K562 (cell line): ENCODE measurements around the gene PMP22. TPM values are rescaled to one million over a fixed set of nuclear protein-coding genes. Genes with fewer than 3 reads are reported as not detected.

Source experiments
- HEY1 ChIP-seq: fragments of 250-450 bp; sonication (Bioruptor Pico); IDR thresholded peaks from 2 replicates; pipeline ENCODE4 v1.5.0; 2020; ENCODE audit warnings: mild to moderate bottlenecking, moderate library complexity, borderline replicate concordance
- KAT2B ChIP-seq: IDR thresholded peaks from one replicate; pipeline ENCODE4 v1.6.1; 2012; ENCODE audit warnings: low read depth, mild to moderate bottlenecking, control low read depth, inconsistent platforms, low read length, moderate library complexity
- MYBL2 ChIP-seq, 2 experiments: fragments of 450-650 bp in 1 of 2; sonication (generic) in 1 of 2; formaldehyde crosslinking in 1 of 2; IDR thresholded peaks; 2 replicates each; pipeline versions ENCODE4 v1.6.1 to v1.8.1; 2017 to 2022; ENCODE audit warnings: borderline replicate concordance in 1 of 2, inconsistent platforms in 1 of 2, low read depth in 1 of 2, mild to moderate bottlenecking in 1 of 2, missing genetic modification reagents in 1 of 2, moderate library complexity in 1 of 2
- NR4A1 ChIP-seq, 2 experiments: fragments of 250-450 bp in 1 of 2; fragments of 450-650 bp in 1 of 2; sonication (Bioruptor Pico) in 1 of 2; IDR thresholded peaks; 2 replicates each; pipeline versions ENCODE4 v1.4.0 to v1.6.1; 2016 to 2020; ENCODE audit warnings: mild to moderate bottlenecking in 2 of 2, missing compliant biosample characterization in 1 of 2, missing genetic modification characterization in 1 of 2, moderate library complexity in 1 of 2
- RBFOX2 ChIP-seq: fragments of 200-400 bp; formaldehyde crosslinking; IDR thresholded peaks from 2 replicates; pipeline ENCODE4 v1.6.1; 2017; ENCODE audit warnings: low read depth, mild to moderate bottlenecking, low read length, moderate library complexity
- SMAD1 ChIP-seq: fragments of 150-350 bp; IDR thresholded peaks from 2 replicates; pipeline ENCODE4 v1.6.1; 2014; ENCODE audit warnings: low read length, low read depth; ENCODE audit not compliant: partially characterized antibody
- SMAD4 ChIP-seq: fragments of 250-450 bp; sonication (Bioruptor Pico); conservative IDR thresholded peaks from 2 replicates; pipeline ENCODE4 v1.8.0; 2021; ENCODE audit warnings: inconsistent platforms, mild to moderate bottlenecking, moderate library complexity
- ZNF263 ChIP-seq: sonication (generic); formaldehyde crosslinking; IDR thresholded peaks from 2 replicates; pipeline ENCODE4 v1.8.0; 2022; ENCODE audit warnings: mild to moderate bottlenecking, missing genetic modification reagents, borderline replicate concordance
- polyA plus RNA-seq, 8 experiments: library from polyadenylated mRNA; depleted of rRNA in 4 of 8; stranded (reverse) in 5 of 8; unstranded in 3 of 8; fragments of >200 nt; fragmentation: Nextera tagmentation in 2 of 8; fragmentation: Illumina TruSeq in 1 of 8; extraction: Ambion mirVana in 2 of 8; extraction: Trizol in 1 of 8; gene quantifications; 2 replicates each; pipeline versions ENCODE4 v1.2.1 to v1.2.3, GENCODE V29; 2011 to 2014; ENCODE audit warnings: inconsistent platforms in 1 of 8, missing spikeins in 1 of 8
- total RNA-seq, 7 experiments: library from RNA; depleted of rRNA in 6 of 7; stranded (reverse); fragments of >200 nt in 6 of 7; fragmentation: Illumina TruSeq in 2 of 7; extraction: Trizol in 2 of 7; gene quantifications; 2 replicates each; pipeline versions ENCODE4 v1.2.1 to v1.2.3, GENCODE V29; 2011 to 2021; ENCODE audit warnings: low replicate concordance in 1 of 7
- TF ChIP-seq, protein P1 (sequence below): fragments of 450-650 bp; IDR thresholded peaks from 2 replicates; pipeline ENCODE4 v1.7.0; 2016; ENCODE audit warnings: borderline replicate concordance
- TF ChIP-seq, protein P2 (sequence below): sonication (generic); formaldehyde crosslinking; IDR thresholded peaks from 2 replicates; pipeline ENCODE4 v1.8.1; 2023; ENCODE audit warnings: mild to moderate bottlenecking, missing genetic modification reagents
- TF ChIP-seq, protein P3 (sequence below): fragments of 450-650 bp; formaldehyde crosslinking; conservative IDR thresholded peaks from 2 replicates; pipeline ENCODE4 v1.4.0; 2022; ENCODE audit warnings: mild to moderate bottlenecking, missing genetic modification characterization
- TF ChIP-seq, protein P4 (sequence below): fragments of 450-650 bp; formaldehyde crosslinking; IDR thresholded peaks from 2 replicates; pipeline ENCODE4 v1.4.0; 2022; ENCODE audit warnings: missing genetic modification characterization
- TF ChIP-seq, protein P5 (sequence below): fragments of 450-650 bp; IDR thresholded peaks from 2 replicates; pipeline ENCODE4 v1.6.1; 2018; ENCODE audit warnings: mild to moderate bottlenecking, low read depth; ENCODE audit not compliant: partially characterized antibody
- TF ChIP-seq, protein P6 (sequence below): fragments of 250-450 bp; sonication (Bioruptor Pico); IDR thresholded peaks from 2 replicates; pipeline ENCODE4 v1.5.0; 2021

The PMP22 gene
- total and polyA plus RNA-seq, 9 of the 15 experiments (the other 6 are each of a cell fraction or from before 2014, with no cell fraction given), result 12.6 to 62.3 (median 25.8) TPM

DNA sequence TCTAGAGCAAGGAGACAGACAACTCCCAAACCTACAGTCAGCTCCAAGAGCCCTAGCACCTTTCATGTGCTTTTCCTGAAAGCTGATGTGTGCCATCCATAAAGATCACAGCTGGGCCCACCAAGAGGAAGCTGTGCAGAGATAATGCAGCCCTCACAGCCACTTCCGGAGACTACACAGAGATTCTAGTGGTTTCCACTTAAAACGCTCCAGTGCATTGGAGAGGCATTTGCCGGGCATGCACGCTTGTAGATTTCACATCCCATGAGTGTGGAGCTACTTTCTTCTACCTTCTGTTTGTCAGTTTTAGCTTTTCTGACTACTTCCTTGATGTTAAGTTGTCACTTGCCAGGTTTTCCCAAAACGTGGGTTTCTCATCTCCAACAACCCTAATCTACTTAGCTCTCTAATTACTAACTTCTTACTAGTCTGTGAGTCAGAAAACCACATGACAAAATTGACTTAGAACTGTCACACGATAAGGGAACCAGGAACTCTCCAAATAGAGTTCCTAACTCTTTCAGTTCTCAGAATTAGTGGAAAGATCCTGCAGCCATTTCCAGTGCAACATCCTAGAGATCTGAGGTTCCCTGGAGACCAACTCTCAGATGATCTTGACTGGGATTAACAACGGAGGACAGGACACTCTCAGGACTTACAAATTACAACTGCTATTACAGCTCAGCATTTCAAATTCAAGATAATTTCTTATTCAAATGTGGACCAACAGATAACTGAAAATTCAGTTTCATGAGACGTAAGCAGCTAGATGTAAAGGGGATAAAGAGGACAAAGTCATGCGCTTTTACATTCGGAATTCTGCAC is 28.6 kb downstream of the PMP22 start (continued):
- TF ChIP-seq, protein P1, sequence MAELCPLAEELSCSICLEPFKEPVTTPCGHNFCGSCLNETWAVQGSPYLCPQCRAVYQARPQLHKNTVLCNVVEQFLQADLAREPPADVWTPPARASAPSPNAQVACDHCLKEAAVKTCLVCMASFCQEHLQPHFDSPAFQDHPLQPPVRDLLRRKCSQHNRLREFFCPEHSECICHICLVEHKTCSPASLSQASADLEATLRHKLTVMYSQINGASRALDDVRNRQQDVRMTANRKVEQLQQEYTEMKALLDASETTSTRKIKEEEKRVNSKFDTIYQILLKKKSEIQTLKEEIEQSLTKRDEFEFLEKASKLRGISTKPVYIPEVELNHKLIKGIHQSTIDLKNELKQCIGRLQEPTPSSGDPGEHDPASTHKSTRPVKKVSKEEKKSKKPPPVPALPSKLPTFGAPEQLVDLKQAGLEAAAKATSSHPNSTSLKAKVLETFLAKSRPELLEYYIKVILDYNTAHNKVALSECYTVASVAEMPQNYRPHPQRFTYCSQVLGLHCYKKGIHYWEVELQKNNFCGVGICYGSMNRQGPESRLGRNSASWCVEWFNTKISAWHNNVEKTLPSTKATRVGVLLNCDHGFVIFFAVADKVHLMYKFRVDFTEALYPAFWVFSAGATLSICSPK, result no peak
- TF ChIP-seq SMAD1 (no peak), SMAD4 (peak; percentile 53; the same call in 1 of the 2 replicates), KAT2B (no peak), HEY1 (CRISPR knock-in tag) (no peak), NR4A1 (CRISPR knock-in tag; IDR thresholded peaks at IDR 0.05) (no peak), NR4A1 (tag; IDR thresholded peaks at IDR 0.05) (no peak), MYBL2 (IDR thresholded peaks at IDR 0.05; ENCODE audit: low read depth) (peak; percentile 71), MYBL2 (CRISPR knock-in tag; IDR thresholded peaks at IDR 0.05; ENCODE audit: borderline replicate concordance) (no peak), ZNF263 (CRISPR knock-in tag) (no peak), RBFOX2 (no peak)
- TF ChIP-seq, protein P2, sequence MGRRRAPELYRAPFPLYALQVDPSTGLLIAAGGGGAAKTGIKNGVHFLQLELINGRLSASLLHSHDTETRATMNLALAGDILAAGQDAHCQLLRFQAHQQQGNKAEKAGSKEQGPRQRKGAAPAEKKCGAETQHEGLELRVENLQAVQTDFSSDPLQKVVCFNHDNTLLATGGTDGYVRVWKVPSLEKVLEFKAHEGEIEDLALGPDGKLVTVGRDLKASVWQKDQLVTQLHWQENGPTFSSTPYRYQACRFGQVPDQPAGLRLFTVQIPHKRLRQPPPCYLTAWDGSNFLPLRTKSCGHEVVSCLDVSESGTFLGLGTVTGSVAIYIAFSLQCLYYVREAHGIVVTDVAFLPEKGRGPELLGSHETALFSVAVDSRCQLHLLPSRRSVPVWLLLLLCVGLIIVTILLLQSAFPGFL (CRISPR knock-in tag), result no peak
- TF ChIP-seq, protein P3, sequence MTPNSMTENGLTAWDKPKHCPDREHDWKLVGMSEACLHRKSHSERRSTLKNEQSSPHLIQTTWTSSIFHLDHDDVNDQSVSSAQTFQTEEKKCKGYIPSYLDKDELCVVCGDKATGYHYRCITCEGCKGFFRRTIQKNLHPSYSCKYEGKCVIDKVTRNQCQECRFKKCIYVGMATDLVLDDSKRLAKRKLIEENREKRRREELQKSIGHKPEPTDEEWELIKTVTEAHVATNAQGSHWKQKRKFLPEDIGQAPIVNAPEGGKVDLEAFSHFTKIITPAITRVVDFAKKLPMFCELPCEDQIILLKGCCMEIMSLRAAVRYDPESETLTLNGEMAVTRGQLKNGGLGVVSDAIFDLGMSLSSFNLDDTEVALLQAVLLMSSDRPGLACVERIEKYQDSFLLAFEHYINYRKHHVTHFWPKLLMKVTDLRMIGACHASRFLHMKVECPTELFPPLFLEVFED (CRISPR knock-in tag), result no peak
- TF ChIP-seq, protein P4, sequence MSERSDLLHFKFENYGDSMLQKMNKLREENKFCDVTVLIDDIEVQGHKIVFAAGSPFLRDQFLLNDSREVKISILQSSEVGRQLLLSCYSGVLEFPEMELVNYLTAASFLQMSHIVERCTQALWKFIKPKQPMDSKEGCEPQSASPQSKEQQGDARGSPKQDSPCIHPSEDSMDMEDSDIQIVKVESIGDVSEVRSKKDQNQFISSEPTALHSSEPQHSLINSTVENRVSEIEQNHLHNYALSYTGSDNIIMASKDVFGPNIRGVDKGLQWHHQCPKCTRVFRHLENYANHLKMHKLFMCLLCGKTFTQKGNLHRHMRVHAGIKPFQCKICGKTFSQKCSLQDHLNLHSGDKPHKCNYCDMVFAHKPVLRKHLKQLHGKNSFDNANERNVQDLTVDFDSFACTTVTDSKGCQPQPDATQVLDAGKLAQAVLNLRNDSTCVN (CRISPR knock-in tag), result no peak
- TF ChIP-seq, protein P5, sequence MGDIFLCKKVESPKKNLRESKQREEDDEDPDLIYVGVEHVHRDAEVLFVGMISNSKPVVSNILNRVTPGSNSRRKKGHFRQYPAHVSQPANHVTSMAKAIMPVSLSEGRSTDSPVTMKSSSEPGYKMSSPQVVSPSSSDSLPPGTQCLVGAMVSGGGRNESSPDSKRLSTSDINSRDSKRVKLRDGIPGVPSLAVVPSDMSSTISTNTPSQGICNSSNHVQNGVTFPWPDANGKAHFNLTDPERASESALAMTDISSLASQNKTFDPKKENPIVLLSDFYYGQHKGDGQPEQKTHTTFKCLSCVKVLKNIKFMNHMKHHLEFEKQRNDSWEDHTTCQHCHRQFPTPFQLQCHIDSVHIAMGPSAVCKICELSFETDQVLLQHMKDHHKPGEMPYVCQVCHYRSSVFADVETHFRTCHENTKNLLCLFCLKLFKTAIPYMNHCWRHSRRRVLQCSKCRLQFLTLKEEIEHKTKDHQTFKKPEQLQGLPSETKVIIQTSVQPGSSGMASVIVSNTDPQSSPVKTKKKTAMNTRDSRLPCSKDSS, result no peak
- TF ChIP-seq, protein P6, sequence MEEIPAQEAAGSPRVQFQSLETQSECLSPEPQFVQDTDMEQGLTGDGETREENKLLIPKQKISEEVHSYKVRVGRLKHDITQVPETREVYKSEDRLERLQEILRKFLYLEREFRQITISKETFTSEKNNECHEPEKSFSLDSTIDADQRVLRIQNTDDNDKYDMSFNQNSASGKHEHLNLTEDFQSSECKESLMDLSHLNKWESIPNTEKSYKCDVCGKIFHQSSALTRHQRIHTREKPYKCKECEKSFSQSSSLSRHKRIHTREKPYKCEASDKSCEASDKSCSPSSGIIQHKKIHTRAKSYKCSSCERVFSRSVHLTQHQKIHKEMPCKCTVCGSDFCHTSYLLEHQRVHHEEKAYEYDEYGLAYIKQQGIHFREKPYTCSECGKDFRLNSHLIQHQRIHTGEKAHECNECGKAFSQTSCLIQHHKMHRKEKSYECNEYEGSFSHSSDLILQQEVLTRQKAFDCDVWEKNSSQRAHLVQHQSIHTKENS (CRISPR knock-in tag), result no peak
